Thyroid gland (tissue), 4 donors: ENCODE results near the gene SVOP. TPM values are rescaled to one million over a fixed set of nuclear protein-coding genes. Genes with fewer than 3 reads are reported as not detected.
A peak's percentile ranks its signal among the peaks of the same experiment; 100 is the strongest.
"Not testable (repeated sequence)": the region's sequence is repeated elsewhere in the genome, so short reads cannot be mapped to it uniquely, and the experiment has no call there.

Source experiments
- DNase-seq, 2 donors: peaks; one replicate each; pipeline ENCODE4 v3.0.0-alpha.2; 2019
- H3K27ac ChIP-seq, 3 donors: fragments of 200-600 bp; sonication (generic); 1 replicate in 2 of 3; 2 replicates in 1 of 3; pipeline ENCODE4 v1.5.1; 2016 to 2019; ENCODE audit warnings: mild to moderate bottlenecking in 1 of 3, moderate library complexity in 1 of 3
- H3K27me3 ChIP-seq: fragments of 200-600 bp; sonication (generic); one replicate; pipeline ENCODE4 v1.5.1; 2019
- H3K36me3 ChIP-seq, 2 donors: fragments of 200-600 bp; sonication (generic); one replicate each; pipeline ENCODE4 v1.5.1; 2016 to 2019
- H3K4me1 ChIP-seq, 2 donors: fragments of 200-600 bp; sonication (generic); one replicate each; pipeline ENCODE4 v1.5.1; 2017 to 2019
- H3K4me3 ChIP-seq, 3 donors: fragments of 200-600 bp; sonication (generic); replicated peaks in 1 of 3; 1 replicate in 2 of 3; 2 replicates in 1 of 3; pipeline ENCODE4 v1.5.1; 2016; ENCODE audit warnings: mild to moderate bottlenecking in 1 of 3
- H3K9me3 ChIP-seq: fragments of 200-600 bp; sonication (generic); one replicate; pipeline ENCODE4 v1.5.1; 2017
- CTCF ChIP-seq, 6 experiments: fragments of 200-600 bp in 3 of 6; fragments of 450-650 bp in 3 of 6; sonication (generic) in 3 of 6; IDR thresholded peaks; one replicate each; pipeline ENCODE4 v1.5.1; 2016 to 2019; ENCODE audit warnings: antibody characterized with exemption in 6 of 6, mild to moderate bottlenecking in 2 of 6, inconsistent platforms in 1 of 6, moderate library complexity in 1 of 6
- POLR2A ChIP-seq, 2 donors: fragments of 450-650 bp; IDR thresholded peaks; one replicate each; pipeline ENCODE4 v1.6.1; 2017; ENCODE audit warnings: antibody characterized with exemption in 2 of 2, mild to moderate bottlenecking in 2 of 2, moderate library complexity in 1 of 2
- WGBS, 2 donors: methylation state at CpG; one replicate each; pipeline ENCODE4 v1.1.5; 2017; 5-methylcytosine and 5-hydroxymethylcytosine counted together
- intact Hi-C: fragments of 100-400 bp; cut with DNase I; formaldehyde crosslinking; loops from one replicate; pipeline ENCODE4 v1.15.1; 2023
- total RNA-seq, 4 donors: library from RNA; depleted of rRNA; stranded (reverse); fragments of >200 nt; gene quantifications; one replicate each; pipeline ENCODE4 v1.2.3, GENCODE V29; 2016

The SVOP gene
- total RNA-seq, 4 donors from 2014 or later: not detected

- Histone ChIP-seq H3K9me3 (no peaks in the 10 kb centered on the region), H3K36me3 (peaks cover 7 to 9% of the 10 kb centered on the region in 2 donors), H3K27ac (peak overlapping the region in 2 of 3 donors; percentile 26 to 67), H3K4me1 (peaks cover 7 to 12% of the 10 kb centered on the region in 2 donors), H3K27me3 (no peaks in the 10 kb centered on the region), H3K4me3 (peak overlapping the region; percentile 81 to 97 (median 91))
- DNase-seq: no peak
- intact Hi-C loops: no loop called here
- TF ChIP-seq POLR2A (IDR thresholded peaks at IDR 0.05) (no peak), CTCF (IDR thresholded peaks at IDR 0.05) (no peak)
- WGBS, 2 donors: 28 to 29% methylated on average over 9 of the region's 9 CpGs
Observed at GRCh38 chr12:109053382-109054123, 32.7 kb upstream of the SVOP start.

- Histone ChIP-seq H3K9me3 (no peaks in the 10 kb centered on the region), H3K27me3 (no peaks in the 10 kb centered on the region), H3K4me1 (peaks cover 7 to 12% of the 10 kb centered on the region in 2 donors), H3K36me3 (peaks cover under 1 to 2% of the 10 kb centered on the region in 2 donors), H3K27ac (peak within 1 kb of the TSS; percentile 67 to 82 (median 72)), H3K4me3 (peak within 1 kb of the TSS; percentile 81 to 97 (median 91))
- peak; percentile 80 to 81 for DNase-seq
- TF ChIP-seq POLR2A (IDR thresholded peaks at IDR 0.05) (peak in 1 of 2 donors; percentile 41), CTCF (IDR thresholded peaks at IDR 0.05) (peak in 1 of 6 experiments; percentile 23)
- intact Hi-C loops: no loop called here
- 0 to 1% methylated on average over 17 to 23 of the region's 61 CpGs for WGBS, 2 donors
Observed at GRCh38 chr12:109052414-109053323, 31.8 kb upstream of the SVOP start, which contains the start of gene USP30. Gene USP30, plus strand, starts transcription at chr12:109052576. Its CDS starts 103 bp downstream, at chr12:109052679.

GRCh38 chr12:109052097-109052413 lies 31.2 kb upstream of the SVOP start:
- intact Hi-C loops: no loop called here
- DNase-seq: no peak
- Histone ChIP-seq H3K9me3 (no peaks in the 10 kb centered on the region), H3K27me3 (no peaks in the 10 kb centered on the region), H3K36me3 (no peaks in the 10 kb centered on the region), H3K27ac (peak overlapping the region; percentile 67 to 82 (median 72)), H3K4me1 (peaks cover 7 to 12% of the 10 kb centered on the region in 2 donors), H3K4me3 (peak overlapping the region; percentile 81 to 97 (median 91))
- WGBS, 2 donors: 12% methylated on average over 6 of the region's 6 CpGs
- no peak for TF ChIP-seq CTCF (IDR thresholded peaks at IDR 0.05)
- TF ChIP-seq POLR2A (IDR thresholded peaks at IDR 0.05): no peak

GRCh38 chr12:109049794-109050193 lies 28.9 kb upstream of the SVOP start:
- intact Hi-C loops, H3K9me3 ChIP-seq, H3K27me3 ChIP-seq, H3K4me3 ChIP-seq, H3K27ac ChIP-seq, H3K36me3 ChIP-seq, DNase-seq: not testable (repeated sequence)
- WGBS, 2 donors: 77 to 78% methylated on average over 8 of the region's 8 CpGs
- peaks cover 7 to 12% of the 10 kb centered on the region in 2 donors for H3K4me1 ChIP-seq

- H3K27me3 ChIP-seq, intact Hi-C loops, H3K36me3 ChIP-seq, H3K4me3 ChIP-seq, H3K9me3 ChIP-seq, H3K27ac ChIP-seq, H3K4me1 ChIP-seq, DNase-seq: not testable (repeated sequence)
- 61 to 71% methylated on average over 3 of the region's 3 CpGs for WGBS, 2 donors
Observed at GRCh38 chr12:109048706-109049105, 27.8 kb upstream of the SVOP start.
